ENCODE data around the gene HSPA1B.
"Not testable (repeated sequence)": the region's sequence is repeated elsewhere in the genome, so short reads cannot be mapped to it uniquely, and the experiment has no call there.

Gene HSPA1B

GRCh38 chr6:31827286-31828079 lies at the start of gene HSPA1B:
Gene HSPA1B, plus strand, starts transcription at chr6:31827738. Its CDS starts 213 bp downstream, at chr6:31827951.
- peak; percentile 100 for DNase-seq

GRCh38 chr6:31778193-31778592 lies 49.3 kb upstream of the HSPA1B start:
- DNase-seq, result no peak

GRCh38 chr6:31778999-31779885 lies 48.3 kb upstream of the HSPA1B start:
- DNase-seq, result no peak

- no peak for DNase-seq
Observed at GRCh38 chr6:31779908-31780307, 47.6 kb upstream of the HSPA1B start.

- no peak for DNase-seq
Observed at GRCh38 chr6:31780507-31781243, 46.9 kb upstream of the HSPA1B start.

GRCh38 chr6:31781244-31782125 lies 46.1 kb upstream of the HSPA1B start:
- no peak for DNase-seq

GRCh38 chr6:31782126-31782855 lies 45.2 kb upstream of the HSPA1B start:
- no peak for DNase-seq

- DNase-seq, result no peak
Observed at GRCh38 chr6:31784098-31784925, 43.2 kb upstream of the HSPA1B start.

- no peak for DNase-seq
Observed at GRCh38 chr6:31785475-31785874, 42.1 kb upstream of the HSPA1B start.

- peak; percentile 26 for DNase-seq
Observed at GRCh38 chr6:31791324-31792089, 36.0 kb upstream of the HSPA1B start.

GRCh38 chr6:31792090-31792374 lies 35.5 kb upstream of the HSPA1B start:
- DNase-seq, result no peak

GRCh38 chr6:31792761-31793171 lies 34.8 kb upstream of the HSPA1B start:
- DNase-seq, result no peak

GRCh38 chr6:31793927-31794245 lies 33.7 kb upstream of the HSPA1B start:
- DNase-seq, result not testable (repeated sequence)

GRCh38 chr6:31794294-31794865 lies 33.2 kb upstream of the HSPA1B start:
- DNase-seq, result no peak

GRCh38 chr6:31794866-31795615 lies 32.5 kb upstream of the HSPA1B start:
- DNase-seq, result no peak

GRCh38 chr6:31795616-31796298 lies 31.8 kb upstream of the HSPA1B start, which contains the start of gene VARS1:
Gene VARS1, minus strand, starts transcription at chr6:31795752. Its CDS starts 535 bp downstream, at chr6:31795217.
- peak; percentile 87 for DNase-seq

- no peak for DNase-seq
Observed at GRCh38 chr6:31796993-31797385, 30.5 kb upstream of the HSPA1B start.

GRCh38 chr6:31797588-31797987 lies 29.9 kb upstream of the HSPA1B start:
- no peak for DNase-seq

Measured in NCI-H2171 (cell line).